VCaP (cell line): Measurements from ENCODE around the gene NT5DC1.

ENCODE experiments used
- H3K27ac ChIP-seq: fragments of 450-650 bp; 2 replicates; pipeline ENCODE4 v1.5.1; 2017
- TF ChIP-seq, protein P1 (sequence below): fragments of 450-650 bp; conservative IDR thresholded peaks from 2 replicates; pipeline ENCODE4 v1.5.1; 2017; ENCODE audit warnings: mild to moderate bottlenecking, moderate library complexity

NT5DC1 gene

DNA sequence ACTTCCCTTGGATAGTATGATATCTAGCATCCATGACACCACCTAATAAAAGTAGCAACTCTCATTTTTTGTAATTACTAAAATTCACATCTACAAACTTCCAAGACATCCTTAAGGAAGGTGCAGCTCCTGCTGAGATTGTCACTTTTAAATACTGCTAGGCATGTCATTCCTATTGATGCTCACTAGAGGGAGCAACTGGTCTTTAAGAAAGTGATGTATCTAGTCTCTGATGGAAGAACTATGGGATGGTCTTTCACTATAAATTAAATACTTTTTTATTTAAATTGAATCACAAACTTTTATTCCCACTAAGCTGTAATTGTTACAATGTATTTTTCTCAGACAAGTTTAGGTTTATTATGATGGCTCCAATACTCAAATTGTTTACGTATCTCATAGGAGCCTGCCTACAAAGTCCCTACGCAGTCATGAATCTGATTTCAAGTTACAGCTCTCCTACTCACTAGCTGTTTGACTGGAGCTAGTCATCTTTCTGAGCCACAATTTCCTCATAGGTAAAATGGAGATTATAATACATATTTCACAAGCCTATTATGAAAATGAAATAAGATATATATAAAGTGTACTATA lies 187.1 kb downstream of the NT5DC1 start:
- TF ChIP-seq, protein P1, sequence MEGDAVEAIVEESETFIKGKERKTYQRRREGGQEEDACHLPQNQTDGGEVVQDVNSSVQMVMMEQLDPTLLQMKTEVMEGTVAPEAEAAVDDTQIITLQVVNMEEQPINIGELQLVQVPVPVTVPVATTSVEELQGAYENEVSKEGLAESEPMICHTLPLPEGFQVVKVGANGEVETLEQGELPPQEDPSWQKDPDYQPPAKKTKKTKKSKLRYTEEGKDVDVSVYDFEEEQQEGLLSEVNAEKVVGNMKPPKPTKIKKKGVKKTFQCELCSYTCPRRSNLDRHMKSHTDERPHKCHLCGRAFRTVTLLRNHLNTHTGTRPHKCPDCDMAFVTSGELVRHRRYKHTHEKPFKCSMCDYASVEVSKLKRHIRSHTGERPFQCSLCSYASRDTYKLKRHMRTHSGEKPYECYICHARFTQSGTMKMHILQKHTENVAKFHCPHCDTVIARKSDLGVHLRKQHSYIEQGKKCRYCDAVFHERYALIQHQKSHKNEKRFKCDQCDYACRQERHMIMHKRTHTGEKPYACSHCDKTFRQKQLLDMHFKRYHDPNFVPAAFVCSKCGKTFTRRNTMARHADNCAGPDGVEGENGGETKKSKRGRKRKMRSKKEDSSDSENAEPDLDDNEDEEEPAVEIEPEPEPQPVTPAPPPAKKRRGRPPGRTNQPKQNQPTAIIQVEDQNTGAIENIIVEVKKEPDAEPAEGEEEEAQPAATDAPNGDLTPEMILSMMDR = peak; percentile 88
- no peak overlapping the region for H3K27ac ChIP-seq

DNA sequence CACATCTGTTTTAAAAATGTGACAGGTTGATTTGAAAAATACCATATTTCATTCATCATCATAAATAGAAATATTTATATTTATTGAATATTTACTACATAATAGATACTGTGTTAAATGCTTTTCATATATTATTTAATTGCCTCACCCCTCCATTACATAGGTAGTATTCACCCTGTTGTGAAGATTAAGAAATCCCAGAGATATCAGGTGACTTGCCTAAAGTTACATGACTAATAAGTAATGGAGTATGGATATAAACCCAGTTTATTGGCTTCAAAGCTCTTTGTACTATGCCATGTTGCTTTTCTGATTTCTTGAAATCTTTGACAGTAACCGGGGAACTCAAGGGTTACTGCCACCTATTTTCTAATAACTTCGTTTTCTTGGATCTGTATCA lies 189.2 kb downstream of the NT5DC1 start:
- TF ChIP-seq, protein P1 = no peak
- H3K27ac ChIP-seq = no peak overlapping the region

DNA sequence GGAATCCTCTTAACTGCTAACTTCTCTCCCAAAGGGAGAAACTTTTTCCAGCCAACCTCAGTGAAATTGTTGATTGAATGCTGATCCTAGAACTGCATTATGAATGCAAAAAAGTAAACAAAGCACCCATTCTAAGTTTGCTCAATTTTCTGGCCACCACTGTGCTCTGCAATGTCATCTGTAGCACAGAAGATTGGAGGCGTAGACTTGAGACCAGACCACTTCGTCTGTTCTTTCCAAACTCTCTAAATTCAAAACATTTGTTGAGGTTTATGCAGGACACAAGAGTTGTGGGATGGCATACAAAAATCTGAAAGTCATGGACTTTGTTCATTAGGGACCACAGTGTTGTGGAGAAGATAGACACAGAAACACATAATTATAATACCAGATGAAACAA lies 190.1 kb downstream of the NT5DC1 start:
- H3K27ac ChIP-seq = no peak overlapping the region
- TF ChIP-seq, protein P1 = no peak

DNA sequence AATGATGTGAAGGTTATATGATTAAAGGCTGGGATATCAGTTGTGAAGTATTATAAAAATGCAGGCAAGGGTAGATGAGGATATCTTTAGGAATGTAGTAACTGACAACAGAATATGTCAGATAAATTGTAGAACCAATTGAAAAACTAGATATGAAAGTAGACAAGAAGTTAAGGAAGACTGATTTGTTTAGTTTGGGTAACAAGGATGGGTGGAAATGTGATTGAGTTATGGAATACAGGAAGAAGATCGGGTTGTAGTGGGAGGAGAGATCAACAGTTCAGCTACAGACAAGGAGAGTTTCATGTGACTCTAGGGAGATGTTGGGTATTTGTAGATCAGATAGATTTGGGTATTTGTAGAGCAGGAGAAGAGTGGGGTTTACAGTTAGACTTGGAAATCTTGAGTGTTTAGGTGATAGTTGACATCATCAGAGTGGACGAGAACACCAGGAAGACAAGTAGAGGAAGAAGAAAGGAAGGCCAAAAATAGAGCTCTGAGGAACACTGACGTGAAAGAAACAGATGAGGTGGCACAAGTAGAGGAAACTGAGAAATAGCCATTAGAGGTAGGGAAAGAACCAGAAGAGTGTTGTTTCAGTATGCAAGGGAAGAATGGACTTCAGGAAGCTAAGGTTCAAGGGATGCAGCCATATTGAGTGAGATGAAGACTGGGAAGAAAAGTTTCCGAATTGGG lies 191.2 kb downstream of the NT5DC1 start:
- TF ChIP-seq, protein P1 = no peak
- no peak overlapping the region for H3K27ac ChIP-seq

DNA sequence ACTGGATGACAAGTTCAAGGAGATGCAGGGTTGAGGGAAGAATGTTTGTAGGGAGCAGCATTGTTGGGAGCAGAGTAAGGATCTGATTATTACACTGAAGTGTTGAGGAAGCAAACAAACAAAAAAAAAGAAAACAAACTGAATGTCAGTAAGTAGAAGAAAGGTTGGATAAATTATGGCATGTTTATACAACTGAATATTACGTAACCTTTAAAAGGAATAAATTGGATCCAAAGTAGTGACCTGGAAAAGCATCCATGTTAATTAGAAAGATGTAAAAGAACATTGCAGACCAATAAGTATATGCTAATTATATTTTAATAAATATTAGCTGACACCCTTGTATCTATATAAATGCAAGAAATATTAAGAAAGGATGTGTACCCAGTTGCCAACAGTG lies 191.9 kb downstream of the NT5DC1 start:
- TF ChIP-seq, protein P1 = no peak
- H3K27ac ChIP-seq = no peak overlapping the region

DNA sequence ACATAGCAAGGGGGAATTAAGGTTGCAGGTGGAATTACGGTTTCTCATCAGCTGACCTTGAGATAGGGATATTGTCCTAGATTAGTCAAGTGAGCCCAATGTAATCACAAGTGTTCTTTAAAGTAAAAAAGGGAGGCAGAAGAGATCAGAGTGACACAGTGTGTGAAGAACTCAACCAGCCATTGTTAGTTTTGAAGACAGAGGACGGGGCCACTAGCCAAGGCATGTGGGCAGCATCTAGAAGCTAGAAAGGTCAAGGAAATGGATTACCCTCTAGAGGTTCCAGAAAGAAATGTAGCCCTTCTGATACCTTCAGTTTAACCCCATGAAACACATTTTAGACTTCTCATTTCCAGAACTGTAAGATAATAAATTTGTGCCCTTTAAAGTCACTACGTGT lies 197.6 kb downstream of the NT5DC1 start:
- TF ChIP-seq, protein P1 = no peak
- H3K27ac ChIP-seq = no peak overlapping the region

DNA sequence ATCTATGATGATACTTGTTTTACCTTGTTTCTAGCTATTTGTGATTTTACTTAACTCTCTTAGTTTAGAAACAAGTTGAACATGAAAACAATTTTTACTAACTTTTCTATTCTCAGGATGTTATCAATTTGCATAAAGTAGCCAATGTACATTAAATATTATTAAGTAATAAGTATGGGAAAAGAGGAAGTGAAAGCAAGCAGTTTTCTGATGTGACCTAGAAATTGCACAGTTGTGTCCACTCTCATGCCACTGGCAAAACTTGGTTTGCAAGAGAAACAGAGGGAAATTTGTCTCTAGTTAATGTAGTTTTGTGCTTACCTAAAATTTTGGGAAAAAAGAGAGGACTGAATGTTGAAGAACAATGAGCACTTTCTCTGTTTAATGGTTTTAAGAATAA lies 198.3 kb downstream of the NT5DC1 start:
- TF ChIP-seq, protein P1 = no peak
- no peak overlapping the region for H3K27ac ChIP-seq
